HG03135 (cell line): ENCODE measurements around the gene P2RX1.
A peak's percentile ranks its signal among the peaks of the same experiment; 100 is the strongest.

Experiments used
- ATAC-seq: cut with Tn5 transposase; IDR thresholded peaks from one replicate; pipeline ENCODE4 v1.9.1; 2021; ENCODE audit warnings: mild to moderate bottlenecking, moderate library complexity; ENCODE audit not compliant: unreplicated experiment

The P2RX1 gene

DNA sequence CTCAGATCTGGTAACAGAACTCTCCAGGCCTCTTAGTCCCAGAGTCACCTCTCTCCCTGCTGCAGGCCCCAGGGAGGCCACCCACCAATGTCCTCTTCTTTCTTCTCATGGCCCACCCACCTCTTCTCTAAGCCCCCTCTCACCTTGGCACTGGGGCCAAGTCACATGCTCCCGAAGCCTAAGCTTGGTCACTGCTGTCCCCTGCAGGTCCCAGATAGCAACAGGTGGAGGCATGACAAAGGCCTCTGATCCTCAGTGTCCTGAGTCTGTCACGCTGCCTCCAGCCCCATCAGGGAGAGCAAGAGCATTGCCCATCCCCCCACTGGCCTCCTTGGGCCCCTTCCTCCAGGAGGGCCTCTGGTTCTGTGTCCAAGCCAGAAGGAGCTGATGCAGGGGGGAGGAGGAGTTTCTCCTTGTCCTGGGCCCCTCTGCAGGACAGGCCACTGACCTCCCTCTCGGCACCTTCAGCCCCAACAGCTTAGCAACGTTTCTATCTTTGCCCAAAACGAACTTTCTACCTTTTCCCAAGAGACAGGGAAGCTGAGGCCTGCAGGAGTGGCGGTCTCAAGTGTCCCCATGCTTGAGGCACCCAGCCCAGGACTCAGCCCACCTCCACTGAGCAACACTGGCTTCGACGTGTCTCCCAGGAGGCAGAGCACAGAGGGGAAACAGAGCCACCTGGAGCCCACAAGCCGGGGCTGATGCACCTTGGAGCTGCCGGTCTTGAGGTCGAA lies 8.6 kb downstream of the P2RX1 start:
- no peak for ATAC-seq

- ATAC-seq: no peak
These were observed 9.4 kb downstream of the P2RX1 start for GRCh38 chr17:3906881-3907280.

GRCh38 chr17:3905017-3905520 lies 11.2 kb downstream of the P2RX1 start:
- ATAC-seq: no peak

- ATAC-seq: no peak
These were observed 11.8 kb downstream of the P2RX1 start for GRCh38 chr17:3904501-3904900.

DNA sequence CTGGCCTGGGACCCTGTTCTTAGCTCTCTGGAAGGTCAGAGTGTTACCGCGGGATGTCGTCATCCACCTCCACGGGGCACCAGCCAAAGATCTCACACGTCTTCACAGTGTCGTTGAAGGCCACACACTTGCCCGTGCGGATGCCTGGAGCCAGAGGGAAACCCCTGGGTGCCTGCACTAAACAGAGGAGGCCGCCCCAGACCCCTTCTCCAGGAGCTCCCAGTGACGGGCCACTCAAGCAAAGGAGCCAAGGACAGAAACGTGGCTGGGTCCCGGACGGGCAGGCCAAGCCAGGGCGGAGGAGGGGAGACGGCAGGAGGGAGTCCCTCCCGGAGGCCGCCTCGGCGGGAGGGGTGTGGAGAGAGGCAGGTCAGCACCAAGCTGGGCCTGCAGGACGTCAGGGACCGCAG lies 12.4 kb downstream of the P2RX1 start:
- no peak for ATAC-seq

GRCh38 chr17:3903051-3903825 lies 13.0 kb downstream of the P2RX1 start:
- ATAC-seq: no peak

DNA sequence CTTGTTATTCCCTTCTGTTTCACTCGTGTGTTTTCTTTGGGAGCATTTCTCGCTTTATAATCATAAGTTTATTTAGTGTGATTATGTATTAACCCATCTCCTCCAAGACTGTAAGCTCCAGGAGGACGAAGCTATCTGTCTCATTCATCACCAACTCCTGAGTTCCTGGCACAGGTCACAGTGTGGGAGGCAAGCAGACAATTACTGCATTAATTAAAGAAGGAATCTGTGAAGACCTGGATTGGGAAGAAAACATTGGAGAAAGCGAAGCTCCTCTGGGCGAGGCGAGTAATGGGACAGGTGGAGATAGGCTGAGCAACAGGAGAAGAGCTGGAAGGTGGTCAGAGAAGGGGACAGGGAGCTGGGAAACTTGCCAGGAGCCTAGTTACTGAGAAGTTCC lies 15.6 kb downstream of the P2RX1 start:
- ATAC-seq: no peak

DNA sequence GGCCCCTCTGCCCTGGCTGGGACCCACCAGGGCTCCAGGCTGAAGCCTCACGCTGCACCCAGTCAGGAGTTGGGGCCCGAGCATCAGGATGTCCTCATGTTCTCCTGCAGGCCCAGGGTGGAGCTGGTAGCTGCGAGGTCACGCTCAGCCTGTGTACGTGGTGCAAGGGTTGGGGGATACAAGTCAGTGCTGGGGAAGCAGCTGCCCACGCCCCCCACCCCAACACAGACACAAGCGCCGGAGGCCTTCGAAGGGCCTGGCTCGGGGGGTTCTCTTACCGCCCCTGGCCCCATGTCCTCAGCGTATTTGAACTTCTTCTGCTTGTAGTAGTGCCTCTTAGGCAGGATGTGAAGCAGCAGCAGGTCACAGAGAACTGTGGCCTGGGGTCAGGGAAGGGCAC lies 18.5 kb downstream of the P2RX1 start:
- ATAC-seq: no peak

DNA sequence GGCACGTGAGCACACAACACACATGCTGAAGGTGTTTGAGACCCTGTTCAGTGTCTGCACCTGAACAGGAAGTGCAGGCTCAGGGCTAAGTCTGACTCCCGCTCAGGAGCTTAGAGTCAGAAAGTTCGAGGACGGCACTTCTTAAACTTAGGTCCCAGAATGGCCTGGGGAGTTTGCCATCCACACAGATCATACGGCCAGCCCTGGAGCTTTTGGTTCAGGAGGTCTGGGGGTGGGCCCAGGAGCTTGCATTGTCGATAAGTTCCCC lies 19.4 kb downstream of the P2RX1 start:
- no peak for ATAC-seq

- no peak for ATAC-seq
These were observed 19.9 kb downstream of the P2RX1 start for GRCh38 chr17:3896108-3896967.

- no peak for ATAC-seq
These were observed 20.9 kb downstream of the P2RX1 start for GRCh38 chr17:3895354-3895753.

- ATAC-seq: no peak
These were observed 21.3 kb downstream of the P2RX1 start for GRCh38 chr17:3894911-3895343.

DNA sequence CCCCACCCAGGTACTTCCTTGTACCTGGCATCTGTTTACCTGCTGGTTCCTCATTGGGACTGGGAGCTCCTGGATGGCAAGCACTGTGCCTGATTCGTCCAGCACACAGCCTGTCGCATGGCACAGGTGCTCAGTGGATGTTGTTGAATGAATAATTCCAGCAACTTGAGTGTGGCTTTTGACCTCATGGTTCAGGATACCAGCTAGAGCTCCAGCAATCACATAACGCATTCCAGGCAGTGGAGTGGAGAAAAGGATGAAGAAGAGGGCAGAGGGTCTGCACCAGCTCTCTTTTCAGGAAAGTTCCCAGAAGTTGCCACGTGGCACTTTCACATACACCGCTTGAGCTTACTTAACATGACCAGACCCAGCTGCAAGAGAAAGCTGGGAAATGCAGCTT lies 22.1 kb downstream of the P2RX1 start:
- ATAC-seq: no peak

DNA sequence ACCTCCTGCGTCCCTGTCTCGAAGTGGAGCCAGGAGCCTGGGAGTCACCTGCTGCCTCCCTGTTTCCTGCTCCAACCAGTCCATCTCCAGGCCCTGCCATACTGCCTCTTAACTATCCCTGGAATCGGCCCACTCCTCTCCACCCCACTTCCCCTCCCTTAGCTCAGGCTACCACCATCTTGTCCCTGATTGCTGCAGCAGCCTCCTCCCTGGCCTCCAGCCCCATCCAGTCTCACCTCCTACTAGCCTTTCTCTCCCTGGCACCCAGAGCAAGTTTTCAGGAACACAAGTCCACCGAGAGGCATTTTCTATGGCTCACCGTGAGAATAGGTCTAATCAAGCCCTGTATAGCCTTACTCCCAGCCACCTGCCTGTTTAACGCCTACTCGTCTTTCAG lies 22.5 kb downstream of the P2RX1 start:
- ATAC-seq: no peak

DNA sequence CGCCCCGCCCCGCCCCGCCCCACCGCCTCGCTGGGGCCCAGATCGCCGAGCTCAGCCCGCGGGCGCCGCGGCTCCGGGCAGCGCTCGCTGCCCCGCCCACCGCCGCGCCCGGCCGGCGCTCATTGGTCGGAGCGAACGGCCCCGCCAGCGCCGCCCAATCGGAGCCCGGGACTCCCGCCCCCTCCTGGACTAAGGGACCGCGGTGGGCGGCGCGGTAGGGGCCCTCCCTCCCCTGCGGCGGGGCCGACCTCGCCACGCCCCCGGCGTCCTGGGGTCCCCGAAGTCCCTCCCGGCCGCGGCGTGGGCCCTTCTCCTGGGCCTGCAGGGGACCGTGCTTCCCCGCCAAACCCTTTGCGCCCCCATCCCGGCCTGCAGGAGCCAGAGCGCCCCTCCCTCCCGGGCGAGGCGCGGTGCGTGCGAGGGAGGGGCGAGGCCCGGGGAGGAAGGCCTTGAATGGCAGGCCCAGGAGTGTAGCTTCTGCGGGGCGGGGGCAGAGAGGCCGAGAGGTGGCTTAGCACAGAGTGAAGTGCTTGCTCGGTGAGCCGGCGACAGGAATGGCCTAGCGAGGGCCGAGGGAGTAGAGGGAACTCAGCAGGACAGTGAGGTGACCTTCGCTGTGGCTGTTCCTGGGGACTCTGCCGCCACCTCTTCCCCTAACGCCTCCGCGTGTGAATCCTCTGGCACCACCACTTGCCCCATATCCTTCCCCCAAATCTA lies 23.1 kb downstream of the P2RX1 start, which contains the start of gene CAMKK1:
CAMKK1 (minus strand) TSS at position 51 of the 717 bp plus-strand sequence. CDS start 7,366 bp downstream, outside the sequence.
- peak; percentile 84 for ATAC-seq

DNA sequence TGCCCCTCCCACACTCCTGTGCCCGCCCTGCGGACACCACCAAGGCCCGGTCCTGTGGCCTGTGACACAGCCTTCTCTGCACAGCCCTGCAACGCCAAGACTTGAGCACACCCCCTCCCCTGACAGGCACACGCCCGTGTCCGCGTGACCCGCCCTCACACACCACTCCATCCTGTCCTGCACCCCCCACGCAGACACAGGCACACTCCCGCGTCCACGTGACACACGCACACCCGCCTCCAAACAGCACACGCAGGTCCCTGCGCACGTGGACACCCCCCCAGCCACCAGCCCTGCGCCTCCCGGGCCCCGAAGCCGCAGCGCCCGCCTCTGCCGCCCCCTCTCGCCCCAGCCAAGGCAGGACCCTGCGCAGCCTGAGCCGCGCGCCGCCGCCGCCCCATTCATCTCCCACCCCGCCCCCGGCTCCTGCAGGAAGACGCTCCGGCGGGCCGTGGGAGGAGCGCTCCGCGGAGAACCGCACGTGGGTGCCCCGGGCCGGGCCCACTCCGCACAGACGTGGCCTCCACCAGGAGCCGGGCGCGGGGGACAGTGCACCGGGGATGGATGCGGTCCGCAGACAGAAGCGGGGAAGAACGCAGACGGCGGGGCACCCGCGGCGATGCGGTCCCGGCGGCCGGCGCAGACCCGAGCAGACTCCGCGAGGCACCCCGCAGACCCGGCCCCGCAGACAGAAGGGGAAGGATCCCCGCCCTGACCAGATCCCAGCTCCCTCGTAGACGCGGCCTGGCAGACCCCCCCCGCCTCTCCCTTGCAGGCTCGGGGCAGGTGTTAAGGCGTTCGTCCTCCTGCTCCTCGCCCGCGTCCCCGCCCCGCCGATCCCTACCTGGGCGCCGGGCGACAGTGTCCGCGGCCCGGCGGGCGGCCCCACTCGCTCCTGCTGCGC lies 23.9 kb downstream of the P2RX1 start:
- ATAC-seq: peak; percentile 19

DNA sequence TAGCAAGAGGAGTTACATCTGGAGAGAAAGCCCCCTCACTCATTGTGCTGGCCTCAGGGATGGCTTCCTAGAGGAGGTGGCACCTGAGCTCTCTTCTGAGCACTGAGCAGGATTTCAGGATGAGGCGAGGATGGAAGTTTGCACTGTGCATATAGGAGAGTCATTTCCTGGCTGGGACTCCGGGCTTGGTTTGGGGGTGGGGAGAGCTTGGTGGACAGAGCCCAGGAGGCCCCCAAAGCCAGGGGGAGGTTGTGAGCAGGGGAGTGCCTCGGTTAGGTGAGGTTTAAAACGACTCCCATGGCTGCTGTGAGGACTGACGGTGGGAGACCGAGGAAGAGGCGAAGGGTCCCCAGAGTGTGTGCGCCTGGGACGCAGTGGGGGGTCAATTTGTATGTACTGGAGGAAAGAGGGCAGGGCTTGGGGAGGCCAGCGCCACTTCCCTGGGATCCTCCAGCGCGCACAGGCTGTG lies 24.6 kb downstream of the P2RX1 start:
- ATAC-seq: no peak

DNA sequence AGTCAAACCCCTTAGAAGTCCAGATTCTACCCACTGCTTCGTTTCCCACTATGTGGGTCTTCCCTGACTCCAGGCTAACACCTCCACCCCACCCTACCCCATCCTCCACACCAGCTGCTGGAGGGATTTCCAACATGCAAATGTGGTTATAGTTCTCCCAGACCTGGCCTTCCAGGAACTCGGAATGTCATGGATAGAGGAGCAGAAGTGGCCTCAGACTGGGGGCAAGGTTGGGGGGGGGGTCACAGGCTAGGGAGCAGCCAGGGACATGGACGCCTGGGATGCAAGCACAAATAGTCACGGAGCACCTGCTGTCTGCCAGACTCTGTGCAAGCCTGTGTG lies 25.4 kb downstream of the P2RX1 start:
- ATAC-seq: no peak

DNA sequence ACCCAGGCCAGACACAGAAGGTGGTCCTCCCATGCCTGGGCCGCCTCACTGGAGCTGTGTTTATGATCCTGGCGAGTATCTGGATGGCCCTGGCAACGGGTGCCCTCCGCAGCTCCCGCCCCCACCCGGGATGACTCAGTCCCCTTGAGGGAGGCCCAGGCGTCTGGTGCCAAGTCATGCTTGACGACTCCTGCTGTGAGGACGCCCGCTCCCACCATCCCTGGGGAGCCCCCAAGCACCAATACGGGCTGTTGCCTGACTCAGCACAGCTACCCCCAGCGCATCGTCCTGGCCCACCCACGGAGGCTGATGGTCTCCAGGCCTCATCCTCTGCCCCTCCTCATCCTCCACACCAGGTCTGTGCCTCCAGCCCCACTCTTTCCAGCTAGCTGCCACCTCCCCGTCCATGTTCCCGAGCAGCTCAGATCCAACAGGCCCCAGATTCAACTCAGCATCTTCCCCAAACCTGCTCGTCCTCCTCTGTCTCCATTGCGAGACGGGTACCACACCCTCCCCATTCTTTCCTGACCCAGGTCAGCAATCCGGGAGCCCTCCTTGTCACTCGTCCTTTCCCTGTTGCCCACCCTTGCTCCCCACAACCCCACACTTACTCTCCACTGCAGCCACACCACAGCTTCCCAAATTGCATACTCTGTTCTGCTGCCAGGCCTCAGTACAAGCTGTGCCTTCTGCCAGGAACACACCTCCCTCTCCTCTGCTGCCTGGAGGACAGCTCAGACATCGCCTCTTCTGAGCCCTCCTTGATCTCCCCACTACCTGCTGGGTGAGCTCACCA lies 26.0 kb downstream of the P2RX1 start:
- ATAC-seq: no peak
